Measurements from ENCODE around the gene SELENOS.

The SELENOS gene

GRCh38 chr15:101242999-101243336, 34.3 kb downstream of the SELENOS start:
- H3K36me3 ChIP-seq (replicated peaks) = peaks cover 3% of the 10 kb centered on the region
- no peak for DNase-seq
- no peak overlapping the region for H3K4me3 ChIP-seq (ENCODE audit: low read depth, low read length)
- no peak overlapping the region for H3K27ac ChIP-seq
- no peaks in the 10 kb centered on the region for H3K27me3 ChIP-seq (replicated peaks)
- TF ChIP-seq, protein P1, sequence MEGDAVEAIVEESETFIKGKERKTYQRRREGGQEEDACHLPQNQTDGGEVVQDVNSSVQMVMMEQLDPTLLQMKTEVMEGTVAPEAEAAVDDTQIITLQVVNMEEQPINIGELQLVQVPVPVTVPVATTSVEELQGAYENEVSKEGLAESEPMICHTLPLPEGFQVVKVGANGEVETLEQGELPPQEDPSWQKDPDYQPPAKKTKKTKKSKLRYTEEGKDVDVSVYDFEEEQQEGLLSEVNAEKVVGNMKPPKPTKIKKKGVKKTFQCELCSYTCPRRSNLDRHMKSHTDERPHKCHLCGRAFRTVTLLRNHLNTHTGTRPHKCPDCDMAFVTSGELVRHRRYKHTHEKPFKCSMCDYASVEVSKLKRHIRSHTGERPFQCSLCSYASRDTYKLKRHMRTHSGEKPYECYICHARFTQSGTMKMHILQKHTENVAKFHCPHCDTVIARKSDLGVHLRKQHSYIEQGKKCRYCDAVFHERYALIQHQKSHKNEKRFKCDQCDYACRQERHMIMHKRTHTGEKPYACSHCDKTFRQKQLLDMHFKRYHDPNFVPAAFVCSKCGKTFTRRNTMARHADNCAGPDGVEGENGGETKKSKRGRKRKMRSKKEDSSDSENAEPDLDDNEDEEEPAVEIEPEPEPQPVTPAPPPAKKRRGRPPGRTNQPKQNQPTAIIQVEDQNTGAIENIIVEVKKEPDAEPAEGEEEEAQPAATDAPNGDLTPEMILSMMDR (IDR thresholded peaks at IDR 0.05; ENCODE audit: low read depth, low read length, missing control alignments) = no peak
- in situ Hi-C loops (cut with HindIII; ENCODE audit: low pct_ligation_motif_present, low sequenced_read_pairs) = no loop called here

- Histone ChIP-seq H3K27ac (no peak overlapping the region), H3K4me3 (ENCODE audit: low read depth, low read length) (no peak overlapping the region), H3K27me3 (replicated peaks) (no peaks in the 10 kb centered on the region), H3K36me3 (replicated peaks) (peaks cover 3% of the 10 kb centered on the region)
- in situ Hi-C loops (cut with HindIII; ENCODE audit: low pct_ligation_motif_present, low sequenced_read_pairs) = no loop called here
- peak; percentile 41 for DNase-seq
- TF ChIP-seq, protein P1 (IDR thresholded peaks at IDR 0.05; ENCODE audit: low read depth, low read length, missing control alignments) = no peak
Measured at GRCh38 chr15:101242160-101242998, 34.9 kb downstream of the SELENOS start.

DNA sequence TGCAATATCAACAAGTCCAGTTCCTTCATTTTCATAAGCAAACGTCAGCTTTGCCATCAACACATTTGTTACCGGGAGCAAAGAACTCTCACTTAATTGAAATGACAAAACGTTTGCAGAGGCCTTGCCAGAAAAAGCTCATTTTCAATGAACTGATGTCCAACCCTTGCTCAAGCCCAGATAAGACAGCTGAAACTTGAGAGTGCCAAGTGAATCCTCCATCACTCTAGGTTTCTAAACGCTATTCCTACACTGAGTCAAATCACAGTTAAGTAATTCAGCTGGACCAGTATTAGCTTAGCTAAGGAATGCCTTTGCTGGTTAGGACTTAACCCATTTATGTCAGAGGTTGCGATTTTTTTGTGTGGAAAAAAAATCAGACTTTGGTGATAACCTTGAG, 36.9 kb downstream of the SELENOS start:
- in situ Hi-C loops (cut with HindIII; ENCODE audit: low pct_ligation_motif_present, low sequenced_read_pairs) = no loop called here
- Histone ChIP-seq H3K4me3 (ENCODE audit: low read depth, low read length) (no peak overlapping the region), H3K27ac (no peak overlapping the region), H3K36me3 (replicated peaks) (peaks cover 5% of the 10 kb centered on the region), H3K27me3 (replicated peaks) (no peaks in the 10 kb centered on the region)
- TF ChIP-seq, protein P1 (IDR thresholded peaks at IDR 0.05; ENCODE audit: low read depth, low read length, missing control alignments) = no peak
- DNase-seq = no peak

DNA sequence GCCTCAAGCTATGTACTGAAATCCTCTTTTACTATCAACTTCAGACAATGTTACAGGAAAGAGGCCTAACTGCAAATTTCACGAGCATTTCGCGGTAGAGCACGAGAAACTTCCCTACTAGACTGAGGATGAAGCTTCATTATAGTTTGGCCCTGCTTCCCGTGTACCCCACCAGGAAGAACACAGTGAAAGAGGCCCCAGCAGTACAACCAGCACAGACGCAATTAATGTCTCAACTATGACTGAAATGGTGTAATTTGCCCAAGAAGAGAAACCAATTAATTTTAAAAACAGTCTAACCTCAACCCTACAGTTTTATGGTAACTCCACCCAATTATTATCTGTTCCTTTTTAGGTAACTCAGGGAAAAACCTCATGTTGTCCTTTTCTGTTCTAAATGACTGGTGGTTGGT, 37.6 kb downstream of the SELENOS start:
- TF ChIP-seq, protein P1 (IDR thresholded peaks at IDR 0.05; ENCODE audit: low read depth, low read length, missing control alignments) = no peak
- Histone ChIP-seq H3K27me3 (replicated peaks) (no peaks in the 10 kb centered on the region), H3K27ac (no peak overlapping the region), H3K36me3 (replicated peaks) (peaks cover 9% of the 10 kb centered on the region), H3K4me3 (ENCODE audit: low read depth, low read length) (no peak overlapping the region)
- in situ Hi-C loops (cut with HindIII; ENCODE audit: low pct_ligation_motif_present, low sequenced_read_pairs) = no loop called here
- no peak for DNase-seq

GRCh38 chr15:101237251-101237650, 40.0 kb downstream of the SELENOS start:
- Histone ChIP-seq H3K27ac (no peak overlapping the region), H3K27me3 (replicated peaks) (no peaks in the 10 kb centered on the region), H3K36me3 (replicated peaks) (peaks cover 21% of the 10 kb centered on the region), H3K4me3 (ENCODE audit: low read depth, low read length) (no peak overlapping the region)
- TF ChIP-seq, protein P1 (IDR thresholded peaks at IDR 0.05; ENCODE audit: low read depth, low read length, missing control alignments) = no peak
- DNase-seq = no peak
- in situ Hi-C loops (cut with HindIII; ENCODE audit: low pct_ligation_motif_present, low sequenced_read_pairs) = no loop called here

All from brain microvascular endothelial cell (primary cell).